ENCODE measurements around the gene C22orf15.

Gene C22orf15

DNA sequence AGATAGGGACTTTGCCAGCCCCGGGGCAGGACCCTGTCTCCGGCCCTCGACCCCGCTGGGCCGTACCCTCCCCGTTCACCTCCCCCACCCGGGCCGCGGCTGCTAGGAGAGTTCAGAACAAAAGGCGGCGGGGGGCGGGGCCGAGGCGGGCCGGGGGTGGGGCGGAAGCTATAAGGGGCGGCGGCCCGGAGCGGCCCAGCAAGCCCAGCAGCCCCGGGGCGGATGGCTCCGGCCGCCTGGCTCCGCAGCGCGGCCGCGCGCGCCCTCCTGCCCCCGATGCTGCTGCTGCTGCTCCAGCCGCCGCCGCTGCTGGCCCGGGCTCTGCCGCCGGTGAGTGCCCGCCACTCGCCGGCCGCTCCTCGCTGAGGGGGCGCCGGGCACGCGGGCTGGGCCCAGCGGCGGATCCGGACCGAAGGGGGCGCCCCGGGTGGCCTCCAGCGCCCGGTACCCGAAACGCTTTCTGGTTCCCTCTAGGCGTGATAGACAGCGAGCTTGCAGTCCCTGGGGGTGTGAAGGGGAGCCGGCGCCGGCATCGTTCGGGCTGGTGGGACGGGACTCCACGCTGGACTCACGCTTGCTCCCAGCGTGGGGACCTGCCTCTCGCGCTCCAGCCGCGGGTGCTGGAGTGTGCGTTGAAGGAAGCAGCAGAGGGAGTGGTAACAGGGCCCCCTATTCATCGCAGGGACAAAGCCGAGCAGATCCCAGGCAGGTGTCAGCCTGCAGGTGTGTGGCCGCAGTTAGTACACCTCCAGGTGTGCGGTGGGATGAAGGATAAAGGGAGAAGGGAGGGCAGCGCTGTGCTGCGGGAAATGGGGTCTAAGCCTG lies 10.1 kb downstream of the C22orf15 start, which contains the start of gene MMP11:
Gene MMP11, plus strand, starts transcription at position 201 of the 825 bp plus-strand sequence. Its CDS starts 22 bp downstream, at position 223.
- DNase-seq (ENCODE audit: low spot score) = no peak

DNA sequence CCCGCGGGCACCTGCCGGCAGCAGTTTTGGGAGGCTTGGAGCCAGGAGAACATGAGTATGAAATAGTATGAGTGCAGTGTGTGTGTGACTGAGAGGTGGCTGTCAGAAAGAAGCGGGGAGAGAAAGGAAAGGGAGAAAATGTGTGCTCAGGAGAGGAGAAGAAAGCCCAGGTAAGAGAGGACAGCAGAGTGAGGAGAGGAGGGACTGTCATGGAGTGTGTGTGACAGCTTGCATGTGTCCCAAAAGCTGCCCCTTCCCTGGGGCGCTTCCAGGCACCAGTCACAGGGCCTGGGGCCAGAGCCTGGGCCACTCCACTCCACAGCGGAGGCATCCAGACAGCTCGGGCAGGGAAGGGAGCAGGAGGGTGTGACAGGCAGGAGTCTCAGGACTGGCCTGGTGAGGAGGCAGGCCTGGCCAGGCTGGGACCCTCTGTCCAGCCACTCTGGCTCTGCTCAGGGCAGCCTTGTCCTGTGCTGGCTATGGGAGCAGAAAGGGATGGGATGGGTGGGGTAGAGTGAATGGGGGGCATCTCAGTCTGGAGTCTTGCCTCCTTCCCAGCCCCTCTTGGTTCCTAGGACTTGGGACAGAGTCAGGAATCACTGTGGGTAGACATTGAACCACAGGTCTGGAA lies 10.8 kb downstream of the C22orf15 start:
- DNase-seq (ENCODE audit: low spot score) = no peak

DNA sequence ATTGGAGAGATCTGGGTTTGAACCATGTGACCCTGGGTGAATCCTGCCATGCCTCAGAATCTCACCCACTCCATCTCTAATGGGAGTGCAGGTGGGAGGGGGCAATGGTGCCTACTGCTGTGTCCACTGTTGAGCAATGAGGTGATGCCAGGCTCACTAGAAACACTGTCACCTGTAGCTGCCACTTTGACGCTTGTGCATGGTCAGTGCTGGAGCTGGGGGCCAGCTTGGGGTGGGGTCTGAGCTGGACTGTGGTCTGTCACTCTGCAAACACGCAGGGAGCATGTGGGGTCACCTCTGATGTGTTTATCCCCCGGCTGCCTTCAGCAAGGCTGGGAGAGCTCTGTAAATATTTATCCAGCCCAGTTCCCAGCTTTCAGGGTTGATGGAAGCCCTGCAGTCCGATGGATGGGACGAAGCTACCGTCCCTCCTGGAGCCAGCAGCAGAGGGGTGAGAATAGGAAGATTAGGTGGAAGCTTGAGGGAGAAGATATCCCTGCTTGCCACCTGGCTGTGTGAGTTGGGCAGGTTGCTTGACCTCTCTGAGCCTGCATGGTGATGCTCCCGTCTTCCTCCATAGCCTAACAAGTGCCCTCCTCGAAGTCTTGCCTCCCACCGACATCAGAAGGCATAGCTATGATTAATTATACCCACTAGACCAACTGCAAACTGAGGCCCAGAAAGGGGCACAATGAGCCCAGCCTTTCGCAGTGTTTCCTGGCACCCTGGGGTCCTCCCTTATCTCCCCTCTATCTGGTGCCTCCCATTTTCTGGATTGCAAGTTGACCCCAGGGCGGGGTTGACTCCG lies 11.5 kb downstream of the C22orf15 start:
- no peak for DNase-seq (ENCODE audit: low spot score)

DNA sequence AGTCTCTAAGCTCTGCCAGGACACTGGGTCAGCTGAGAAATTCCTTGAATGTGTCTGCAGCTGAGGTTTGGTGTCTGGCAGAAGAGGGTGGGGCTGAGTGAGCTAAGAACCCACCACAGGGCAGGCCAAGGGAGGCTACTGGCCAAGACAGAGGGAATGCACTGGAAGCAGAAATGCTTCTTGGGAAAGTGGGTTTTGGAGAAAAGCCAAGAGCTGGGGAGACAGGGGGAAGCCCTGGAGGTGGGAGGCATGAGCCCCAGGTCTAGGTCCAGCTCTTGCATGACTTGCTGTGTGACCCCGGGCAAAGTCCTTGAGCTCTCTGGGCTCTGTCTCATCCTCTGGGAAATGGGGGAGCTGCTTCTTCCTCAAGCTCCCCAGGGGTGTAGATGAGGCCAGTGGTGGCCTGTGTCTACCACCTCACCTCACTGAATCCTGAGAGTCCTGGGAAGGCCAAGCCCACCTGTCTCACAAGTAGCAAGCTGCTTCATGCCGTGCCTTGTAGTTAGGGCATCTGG lies 12.2 kb downstream of the C22orf15 start:
- no peak for DNase-seq (ENCODE audit: low spot score)

GRCh38 chr22:23775779-23776375 lies 13.1 kb downstream of the C22orf15 start:
- DNase-seq (ENCODE audit: low spot score) = no peak

DNA sequence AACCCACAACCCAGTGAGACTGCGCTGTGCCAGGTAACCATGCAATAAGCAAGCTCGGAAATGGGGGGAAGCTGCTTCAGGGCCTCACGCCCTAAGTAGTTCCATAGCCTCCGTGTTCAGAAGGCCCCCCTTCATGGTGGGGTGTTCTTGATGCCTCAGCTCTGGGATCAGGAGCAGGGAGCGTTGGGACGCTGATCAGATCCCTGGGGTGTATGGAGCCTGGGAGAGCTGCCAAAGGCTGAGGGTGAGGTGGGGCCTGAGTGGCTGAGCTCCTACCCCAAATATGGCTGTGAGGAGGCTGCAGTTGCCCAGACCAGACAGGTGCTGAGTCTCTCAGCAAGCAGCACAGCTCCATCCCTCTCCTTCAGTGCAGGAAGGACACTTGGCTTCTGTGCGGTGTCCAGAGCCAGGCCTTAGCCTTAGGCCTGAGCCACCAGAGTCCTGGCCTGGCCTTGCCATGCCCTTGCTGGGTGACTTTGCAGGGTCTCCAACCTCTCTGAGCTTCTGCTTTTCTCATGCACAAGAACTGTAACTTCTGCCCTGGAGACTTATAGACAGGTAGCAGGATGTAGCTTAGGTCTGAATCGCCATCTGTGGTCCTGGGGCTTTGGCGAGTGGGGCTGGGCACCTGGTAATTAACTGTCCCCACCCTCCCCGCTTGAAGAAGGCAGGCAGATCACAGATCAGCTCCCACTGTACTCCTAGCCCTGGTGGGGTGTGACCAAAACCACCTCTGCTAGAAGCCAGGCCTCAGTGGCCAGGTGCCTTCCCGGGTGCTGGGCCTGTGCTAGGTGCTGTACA lies 15.2 kb downstream of the C22orf15 start:
- DNase-seq (ENCODE audit: low spot score) = no peak

GRCh38 chr22:23778577-23778900 lies 15.7 kb downstream of the C22orf15 start:
- DNase-seq (ENCODE audit: low spot score) = no peak

GRCh38 chr22:23779083-23779482 lies 16.3 kb downstream of the C22orf15 start:
- DNase-seq (ENCODE audit: low spot score) = no peak

GRCh38 chr22:23779731-23780130 lies 16.9 kb downstream of the C22orf15 start:
- no peak for DNase-seq (ENCODE audit: low spot score)

GRCh38 chr22:23780146-23780748 lies 17.5 kb downstream of the C22orf15 start:
- no peak for DNase-seq (ENCODE audit: low spot score)

DNA sequence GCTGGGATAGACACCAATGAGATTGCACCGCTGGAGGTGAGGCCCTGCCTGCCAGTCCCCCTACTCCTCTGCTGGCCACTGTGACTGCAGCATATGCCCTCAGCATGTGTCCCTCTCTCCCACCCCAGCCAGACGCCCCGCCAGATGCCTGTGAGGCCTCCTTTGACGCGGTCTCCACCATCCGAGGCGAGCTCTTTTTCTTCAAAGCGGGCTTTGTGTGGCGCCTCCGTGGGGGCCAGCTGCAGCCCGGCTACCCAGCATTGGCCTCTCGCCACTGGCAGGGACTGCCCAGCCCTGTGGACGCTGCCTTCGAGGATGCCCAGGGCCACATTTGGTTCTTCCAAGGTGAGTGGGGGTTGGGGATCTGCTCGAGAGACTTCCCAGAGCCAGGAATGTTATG lies 18.3 kb downstream of the C22orf15 start:
- peak; percentile 93 for DNase-seq (ENCODE audit: low spot score)

GRCh38 chr22:23781511-23782183 lies 18.9 kb downstream of the C22orf15 start:
- peak; percentile 33 for DNase-seq (ENCODE audit: low spot score)

DNA sequence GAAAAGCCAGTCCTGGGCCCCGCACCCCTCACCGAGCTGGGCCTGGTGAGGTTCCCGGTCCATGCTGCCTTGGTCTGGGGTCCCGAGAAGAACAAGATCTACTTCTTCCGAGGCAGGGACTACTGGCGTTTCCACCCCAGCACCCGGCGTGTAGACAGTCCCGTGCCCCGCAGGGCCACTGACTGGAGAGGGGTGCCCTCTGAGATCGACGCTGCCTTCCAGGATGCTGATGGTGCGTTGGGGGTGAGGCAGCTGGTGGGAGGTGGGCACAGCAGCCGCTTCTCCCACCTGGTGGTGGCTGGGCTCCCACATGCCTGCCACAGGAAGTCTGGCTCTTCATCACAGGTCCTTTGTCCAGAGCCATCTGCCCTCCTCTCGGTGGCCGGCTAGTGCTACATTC lies 19.5 kb downstream of the C22orf15 start:
- no peak for DNase-seq (ENCODE audit: low spot score)

GRCh38 chr22:23782703-23783102 lies 19.9 kb downstream of the C22orf15 start:
- no peak for DNase-seq (ENCODE audit: low spot score)

DNA sequence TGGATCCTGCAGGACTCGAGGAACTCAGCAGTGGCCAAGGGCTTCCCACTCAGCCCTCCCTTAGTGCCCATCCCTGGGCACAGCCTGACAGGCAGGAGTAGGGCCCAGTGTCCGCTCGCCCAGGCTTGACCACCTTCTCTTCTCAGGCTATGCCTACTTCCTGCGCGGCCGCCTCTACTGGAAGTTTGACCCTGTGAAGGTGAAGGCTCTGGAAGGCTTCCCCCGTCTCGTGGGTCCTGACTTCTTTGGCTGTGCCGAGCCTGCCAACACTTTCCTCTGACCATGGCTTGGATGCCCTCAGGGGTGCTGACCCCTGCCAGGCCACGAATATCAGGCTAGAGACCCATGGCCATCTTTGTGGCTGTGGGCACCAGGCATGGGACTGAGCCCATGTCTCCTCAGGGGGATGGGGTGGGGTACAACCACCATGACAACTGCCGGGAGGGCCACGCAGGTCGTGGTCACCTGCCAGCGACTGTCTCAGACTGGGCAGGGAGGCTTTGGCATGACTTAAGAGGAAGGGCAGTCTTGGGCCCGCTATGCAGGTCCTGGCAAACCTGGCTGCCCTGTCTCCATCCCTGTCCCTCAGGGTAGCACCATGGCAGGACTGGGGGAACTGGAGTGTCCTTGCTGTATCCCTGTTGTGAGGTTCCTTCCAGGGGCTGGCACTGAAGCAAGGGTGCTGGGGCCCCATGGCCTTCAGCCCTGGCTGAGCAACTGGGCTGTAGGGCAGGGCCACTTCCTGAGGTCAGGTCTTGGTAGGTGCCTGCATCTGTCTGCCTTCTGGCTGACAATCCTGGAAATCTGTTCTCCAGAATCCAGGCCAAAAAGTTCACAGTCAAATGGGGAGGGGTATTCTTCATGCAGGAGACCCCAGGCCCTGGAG lies 20.7 kb downstream of the C22orf15 start:
- no peak for DNase-seq (ENCODE audit: low spot score)

- no peak for DNase-seq (ENCODE audit: low spot score)
These were observed 21.5 kb downstream of the C22orf15 start for GRCh38 chr22:23784215-23784732.

- DNase-seq (ENCODE audit: low spot score) = no peak
These were observed 23.5 kb downstream of the C22orf15 start for GRCh38 chr22:23786261-23786710.

DNA sequence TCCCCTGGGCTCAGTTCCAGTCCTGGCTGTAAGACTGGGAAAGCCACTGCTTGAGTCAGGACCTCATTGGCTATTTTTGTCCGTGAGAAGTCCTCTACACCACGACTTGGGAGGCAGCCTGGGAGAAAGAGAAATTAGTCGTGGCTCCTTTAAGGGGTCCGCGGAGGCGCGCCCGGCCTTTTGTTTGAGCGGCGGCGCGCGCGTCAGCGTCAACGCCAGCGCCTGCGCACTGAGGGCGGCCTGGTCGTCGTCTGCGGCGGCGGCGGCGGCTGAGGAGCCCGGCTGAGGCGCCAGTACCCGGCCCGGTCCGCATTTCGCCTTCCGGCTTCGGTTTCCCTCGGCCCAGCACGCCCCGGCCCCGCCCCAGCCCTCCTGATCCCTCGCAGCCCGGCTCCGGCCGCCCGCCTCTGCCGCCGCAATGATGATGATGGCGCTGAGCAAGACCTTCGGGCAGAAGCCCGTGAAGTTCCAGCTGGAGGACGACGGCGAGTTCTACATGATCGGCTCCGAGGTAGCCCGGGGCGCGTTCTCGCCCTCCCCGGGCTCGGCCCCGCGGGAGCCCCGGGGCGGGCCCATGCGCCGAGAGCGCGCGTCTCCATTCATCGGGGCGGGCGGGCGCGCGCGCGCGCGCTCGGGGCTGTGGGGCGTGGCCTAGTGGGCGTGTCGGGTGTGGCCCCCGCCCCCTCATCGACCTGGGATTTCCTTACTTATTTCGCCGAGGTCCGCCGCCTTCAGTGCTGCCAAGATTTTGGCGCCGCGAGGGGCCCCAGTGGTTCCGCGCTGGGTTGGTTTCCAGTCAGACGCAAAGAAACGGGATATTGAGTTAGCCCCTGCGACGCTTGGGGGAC lies 24.2 kb downstream of the C22orf15 start, which contains the start of gene SMARCB1:
Gene SMARCB1, plus strand, starts transcription at position 215 of the 848 bp plus-strand sequence. Its CDS starts 204 bp downstream, at position 419.
- DNase-seq (ENCODE audit: low spot score) = peak; percentile 83
